Measurements from ENCODE around the gene CAMKMT. TPM values are rescaled to one million over a fixed set of nuclear protein-coding genes. Genes with fewer than 3 reads are reported as not detected.

Gene CAMKMT
- total and polyA plus RNA-seq, 7 donors = 6.1 to 15.6 (median 11.6) TPM

- WGBS, 2 donors = 88 to 90% methylated on average over 9 of the region's 9 CpGs
- intact Hi-C loops (cut with DNase I) = no loop called here
- Histone ChIP-seq H3K4me3 (no peak overlapping the region), H3K9me3 (no peaks in the 10 kb centered on the region), H3K27ac (no peak overlapping the region), H3K4me1 (no peaks in the 10 kb centered on the region), H3K27me3 (peaks cover 0 to 14% (median 4%) of the 10 kb centered on the region in 3 donors), H3K36me3 (no peaks in the 10 kb centered on the region)
- no peak for DNase-seq
- TF ChIP-seq POLR2AphosphoS5 (IDR thresholded peaks at IDR 0.05) = no peak
- TF ChIP-seq CTCF (IDR thresholded peaks at IDR 0.05) = no peak
- no peak for TF ChIP-seq POLR2A (IDR thresholded peaks at IDR 0.05)
- TF ChIP-seq EP300 (IDR thresholded peaks at IDR 0.05) = no peak
Measured at GRCh38 chr2:44769349-44770011, 407.7 kb downstream of the CAMKMT start.

DNA sequence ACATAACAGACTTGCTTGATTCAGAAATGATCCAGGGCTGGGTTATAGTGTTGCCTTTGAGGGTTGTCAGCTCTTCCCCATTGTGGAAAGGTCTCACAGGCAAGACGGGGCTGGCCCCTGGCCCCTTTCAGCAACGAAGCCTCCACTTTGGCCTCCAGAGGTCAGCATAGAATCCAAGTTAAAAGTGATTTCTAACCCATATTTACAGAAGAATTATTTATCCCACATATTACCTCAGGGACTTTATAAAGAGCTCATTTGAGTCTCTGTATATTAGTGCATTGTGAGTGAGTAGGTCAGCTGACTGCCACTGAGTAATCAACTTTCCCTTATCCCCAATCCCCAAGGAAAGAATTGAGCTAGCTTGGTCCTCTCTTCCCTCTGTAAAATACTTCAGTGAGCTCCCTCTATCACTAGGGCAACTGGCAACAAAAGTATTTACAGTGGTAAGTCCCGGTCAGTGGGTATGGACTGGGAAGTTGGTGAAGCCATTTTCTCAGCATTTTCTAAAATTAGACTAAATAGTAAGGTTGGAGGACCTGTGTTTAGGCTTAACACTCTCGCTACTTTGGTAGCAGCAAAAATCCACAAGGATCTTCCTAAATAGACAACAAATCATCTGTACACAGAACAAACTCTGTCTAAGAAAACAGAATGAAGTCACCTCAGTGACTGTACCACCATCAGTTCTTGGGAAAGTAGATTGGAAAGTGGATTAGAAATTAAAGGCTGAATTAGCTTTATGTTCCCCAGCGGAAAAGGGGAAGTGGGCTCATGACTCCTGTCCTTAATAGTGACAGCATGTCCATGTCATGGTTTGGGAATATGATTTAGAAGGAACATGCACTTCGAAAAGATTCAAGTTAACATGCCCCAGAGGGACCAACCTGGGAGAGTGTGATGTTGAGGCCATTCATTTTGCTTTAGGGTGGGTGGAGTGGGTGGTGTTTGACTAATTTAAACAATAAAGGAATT is 408.8 kb downstream of the CAMKMT start:
- WGBS, 2 donors = 85 to 90% methylated on average over 6 of the region's 6 CpGs
- Histone ChIP-seq H3K4me1 (no peaks in the 10 kb centered on the region), H3K4me3 (no peak overlapping the region), H3K9me3 (no peaks in the 10 kb centered on the region), H3K36me3 (no peaks in the 10 kb centered on the region), H3K27me3 (peaks cover 0 to 14% (median 4%) of the 10 kb centered on the region in 3 donors), H3K27ac (no peak overlapping the region)
- no peak for DNase-seq
- TF ChIP-seq EP300 (IDR thresholded peaks at IDR 0.05) (no peak), CTCF (IDR thresholded peaks at IDR 0.05) (no peak), POLR2A (IDR thresholded peaks at IDR 0.05) (no peak), POLR2AphosphoS5 (IDR thresholded peaks at IDR 0.05) (no peak)
- intact Hi-C loops (cut with DNase I) = no loop called here

DNA sequence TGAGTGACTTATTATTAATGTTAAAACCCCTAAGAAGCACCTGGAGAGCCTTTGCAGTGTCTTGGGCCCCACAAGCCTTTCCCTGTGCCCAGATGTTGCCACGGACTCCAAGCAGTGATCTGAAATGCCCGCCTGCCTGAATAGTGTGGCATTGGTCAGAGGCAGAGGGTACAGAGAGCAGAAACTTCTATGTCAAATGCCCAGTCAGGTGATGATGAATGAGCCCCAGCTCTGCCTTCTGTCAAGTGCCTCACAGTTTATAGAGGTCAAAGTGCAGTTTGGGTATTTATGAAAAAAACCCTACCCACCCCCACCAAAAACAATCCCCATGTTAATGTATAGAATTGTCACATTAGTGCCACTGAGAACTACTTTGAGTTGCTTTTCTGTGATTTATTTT is 409.8 kb downstream of the CAMKMT start:
- no peak for TF ChIP-seq CTCF (IDR thresholded peaks at IDR 0.05)
- no peak for TF ChIP-seq POLR2AphosphoS5 (IDR thresholded peaks at IDR 0.05)
- TF ChIP-seq EP300 (IDR thresholded peaks at IDR 0.05) = no peak
- TF ChIP-seq POLR2A (IDR thresholded peaks at IDR 0.05) = no peak
- H3K27me3 ChIP-seq = peaks cover 0 to 14% (median 4%) of the 10 kb centered on the region in 3 donors
- H3K27ac ChIP-seq = no peak overlapping the region
- intact Hi-C loops (cut with DNase I) = no loop called here
- no peak for DNase-seq
- no peaks in the 10 kb centered on the region for H3K9me3 ChIP-seq
- no peak overlapping the region for H3K4me3 ChIP-seq
- 41 to 77% methylated on average over 2 of the region's 2 CpGs for WGBS, 2 donors
- H3K36me3 ChIP-seq = no peaks in the 10 kb centered on the region
- no peaks in the 10 kb centered on the region for H3K4me1 ChIP-seq

GRCh38 chr2:44772131-44772530 is 410.4 kb downstream of the CAMKMT start:
- DNase-seq = no peak
- Histone ChIP-seq H3K4me3 (no peak overlapping the region), H3K27me3 (peaks cover 0 to 14% (median 1%) of the 10 kb centered on the region in 3 donors), H3K27ac (no peak overlapping the region), H3K9me3 (no peaks in the 10 kb centered on the region), H3K36me3 (no peaks in the 10 kb centered on the region), H3K4me1 (peaks cover 0 to 4% (median 2%) of the 10 kb centered on the region in 4 donors)
- WGBS, 2 donors = 53 to 79% methylated on average over 9 of the region's 9 CpGs
- TF ChIP-seq CTCF (IDR thresholded peaks at IDR 0.05) (no peak), EP300 (IDR thresholded peaks at IDR 0.05) (no peak), POLR2AphosphoS5 (IDR thresholded peaks at IDR 0.05) (no peak), POLR2A (IDR thresholded peaks at IDR 0.05) (no peak)
- intact Hi-C loops (cut with DNase I) = no loop called here
